ENCODE data around the gene RTEL1. TPM values are rescaled to one million over a fixed set of nuclear protein-coding genes. Genes with fewer than 3 reads are reported as not detected.

RTEL1 gene
- polyA plus RNA-seq, 1 of the 3 experiments (the other 2 are of a cell fraction), result 9.9 TPM

DNA sequence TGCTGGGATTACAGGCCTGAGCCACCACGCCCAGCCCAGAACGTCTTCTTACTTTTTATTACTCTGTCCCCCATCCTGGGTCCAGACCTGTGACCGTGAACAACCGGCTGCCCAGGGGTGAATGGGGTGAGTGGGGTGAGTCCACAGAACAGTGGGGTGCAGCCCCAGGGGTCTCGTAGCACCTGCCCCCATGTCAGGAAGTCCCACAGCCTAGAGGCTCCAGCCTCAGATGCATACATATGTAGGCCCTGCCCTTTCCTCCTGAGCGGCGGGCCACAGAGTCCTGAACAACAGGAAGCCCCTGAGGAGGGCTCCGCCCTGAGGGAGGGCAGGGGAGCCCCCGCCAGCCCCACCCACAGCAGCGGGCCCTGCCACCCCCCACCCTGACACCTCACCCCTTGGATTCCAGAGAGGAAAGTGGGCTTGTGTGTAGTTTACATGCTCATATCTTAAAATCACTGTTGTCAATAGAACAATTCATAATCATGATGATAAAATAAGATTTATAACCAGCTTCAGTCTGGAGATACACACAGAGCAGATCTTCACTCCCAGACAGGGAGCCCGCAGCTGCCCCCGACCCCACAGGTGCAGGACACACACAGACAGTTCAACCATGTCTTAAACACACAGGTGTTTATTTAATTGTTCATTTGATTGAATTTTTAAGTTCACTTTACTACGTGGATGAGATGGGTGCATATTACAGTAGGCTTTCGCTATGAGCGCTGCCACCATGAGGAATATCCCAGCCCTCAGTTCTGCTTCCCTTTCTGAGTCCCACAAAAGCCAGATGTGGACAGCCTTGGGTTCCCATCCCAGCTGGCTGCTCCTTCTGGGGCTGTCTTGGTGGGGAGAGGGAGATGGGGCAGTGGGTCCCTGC, 18.8 kb upstream of the RTEL1 start:
- POLR2A ChIA-PET, result no interaction called here
- Histone ChIP-seq H3K9me2 (no peaks in the 10 kb centered on the region), H3K4me1 (ENCODE audit: control insufficient read depth in 1 of 2, insufficient read depth in 2 of 2, low read depth in 1 of 2, low read length in 1 of 2) (peaks cover 0 to 13% of the 10 kb centered on the region in 2 experiments; a peak in 1 of 4 replicates), H3K36me3 (replicated peaks in 1 of 2; ENCODE audit: control insufficient read depth in 1 of 2, insufficient read depth in 2 of 2, low read length in 1 of 2) (no peaks in the 10 kb centered on the region), H3K4me3 (ENCODE audit: low read depth in 2 of 2, low read length in 1 of 2) (no peak overlapping the region), H3K27me3 (ENCODE audit: insufficient read depth) (no peaks in the 10 kb centered on the region), H3K27ac (ENCODE audit: low read depth in 2 of 2, low read length in 1 of 2) (no peak overlapping the region), H4K20me1 (ENCODE audit: insufficient read depth) (peaks cover 8% of the 10 kb centered on the region; the same call in 1 of the 2 replicates), H3K9ac (no peak overlapping the region), H3K4me2 (no peak overlapping the region), H3F3A (replicated peaks; ENCODE audit: insufficient read depth) (peaks cover 6% of the 10 kb centered on the region), H3K9me3 (no peaks in the 10 kb centered on the region), H2AFZ (ENCODE audit: low read depth) (no peak overlapping the region), H3K79me2 (ENCODE audit: insufficient read depth) (no peaks in the 10 kb centered on the region)
- DNase-seq, result no peak
- CTCF ChIA-PET, result no interaction called here
- no peak for TF ChIP-seq FOXJ3 (CRISPR knock-in tag; IDR thresholded peaks at IDR 0.05)
- no peak for TF ChIP-seq TEAD4 (IDR thresholded peaks at IDR 0.05; ENCODE audit: borderline replicate concordance, insufficient read depth)
- TF ChIP-seq, protein P1, sequence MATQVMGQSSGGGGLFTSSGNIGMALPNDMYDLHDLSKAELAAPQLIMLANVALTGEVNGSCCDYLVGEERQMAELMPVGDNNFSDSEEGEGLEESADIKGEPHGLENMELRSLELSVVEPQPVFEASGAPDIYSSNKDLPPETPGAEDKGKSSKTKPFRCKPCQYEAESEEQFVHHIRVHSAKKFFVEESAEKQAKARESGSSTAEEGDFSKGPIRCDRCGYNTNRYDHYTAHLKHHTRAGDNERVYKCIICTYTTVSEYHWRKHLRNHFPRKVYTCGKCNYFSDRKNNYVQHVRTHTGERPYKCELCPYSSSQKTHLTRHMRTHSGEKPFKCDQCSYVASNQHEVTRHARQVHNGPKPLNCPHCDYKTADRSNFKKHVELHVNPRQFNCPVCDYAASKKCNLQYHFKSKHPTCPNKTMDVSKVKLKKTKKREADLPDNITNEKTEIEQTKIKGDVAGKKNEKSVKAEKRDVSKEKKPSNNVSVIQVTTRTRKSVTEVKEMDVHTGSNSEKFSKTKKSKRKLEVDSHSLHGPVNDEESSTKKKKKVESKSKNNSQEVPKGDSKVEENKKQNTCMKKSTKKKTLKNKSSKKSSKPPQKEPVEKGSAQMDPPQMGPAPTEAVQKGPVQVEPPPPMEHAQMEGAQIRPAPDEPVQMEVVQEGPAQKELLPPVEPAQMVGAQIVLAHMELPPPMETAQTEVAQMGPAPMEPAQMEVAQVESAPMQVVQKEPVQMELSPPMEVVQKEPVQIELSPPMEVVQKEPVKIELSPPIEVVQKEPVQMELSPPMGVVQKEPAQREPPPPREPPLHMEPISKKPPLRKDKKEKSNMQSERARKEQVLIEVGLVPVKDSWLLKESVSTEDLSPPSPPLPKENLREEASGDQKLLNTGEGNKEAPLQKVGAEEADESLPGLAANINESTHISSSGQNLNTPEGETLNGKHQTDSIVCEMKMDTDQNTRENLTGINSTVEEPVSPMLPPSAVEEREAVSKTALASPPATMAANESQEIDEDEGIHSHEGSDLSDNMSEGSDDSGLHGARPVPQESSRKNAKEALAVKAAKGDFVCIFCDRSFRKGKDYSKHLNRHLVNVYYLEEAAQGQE (IDR thresholded peaks at IDR 0.05; ENCODE audit: low read depth, low read length), result no peak
- TF ChIP-seq, protein P2, sequence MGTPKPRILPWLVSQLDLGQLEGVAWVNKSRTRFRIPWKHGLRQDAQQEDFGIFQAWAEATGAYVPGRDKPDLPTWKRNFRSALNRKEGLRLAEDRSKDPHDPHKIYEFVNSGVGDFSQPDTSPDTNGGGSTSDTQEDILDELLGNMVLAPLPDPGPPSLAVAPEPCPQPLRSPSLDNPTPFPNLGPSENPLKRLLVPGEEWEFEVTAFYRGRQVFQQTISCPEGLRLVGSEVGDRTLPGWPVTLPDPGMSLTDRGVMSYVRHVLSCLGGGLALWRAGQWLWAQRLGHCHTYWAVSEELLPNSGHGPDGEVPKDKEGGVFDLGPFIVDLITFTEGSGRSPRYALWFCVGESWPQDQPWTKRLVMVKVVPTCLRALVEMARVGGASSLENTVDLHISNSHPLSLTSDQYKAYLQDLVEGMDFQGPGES (IDR thresholded peaks at IDR 0.05; ENCODE audit: low read depth, low read length), result no peak
- TF ChIP-seq FOXM1 (IDR thresholded peaks at IDR 0.05; ENCODE audit: low read depth), result no peak
- no peak for TF ChIP-seq RAD21 (IDR thresholded peaks at IDR 0.05; ENCODE audit: low read length)
- TF ChIP-seq ELF1 (IDR thresholded peaks at IDR 0.05), result no peak
- no peak for TF ChIP-seq TCF12 (IDR thresholded peaks at IDR 0.05)
- no peak for TF ChIP-seq RCOR1 (IDR thresholded peaks at IDR 0.05; ENCODE audit: low read length)
- TF ChIP-seq MEF2A (IDR thresholded peaks at IDR 0.05; ENCODE audit: borderline replicate concordance, low read depth), result no peak
- TF ChIP-seq SIN3A (IDR thresholded peaks at IDR 0.05; ENCODE audit: borderline replicate concordance, low read depth, low read length), result no peak
- TF ChIP-seq, protein P3, sequence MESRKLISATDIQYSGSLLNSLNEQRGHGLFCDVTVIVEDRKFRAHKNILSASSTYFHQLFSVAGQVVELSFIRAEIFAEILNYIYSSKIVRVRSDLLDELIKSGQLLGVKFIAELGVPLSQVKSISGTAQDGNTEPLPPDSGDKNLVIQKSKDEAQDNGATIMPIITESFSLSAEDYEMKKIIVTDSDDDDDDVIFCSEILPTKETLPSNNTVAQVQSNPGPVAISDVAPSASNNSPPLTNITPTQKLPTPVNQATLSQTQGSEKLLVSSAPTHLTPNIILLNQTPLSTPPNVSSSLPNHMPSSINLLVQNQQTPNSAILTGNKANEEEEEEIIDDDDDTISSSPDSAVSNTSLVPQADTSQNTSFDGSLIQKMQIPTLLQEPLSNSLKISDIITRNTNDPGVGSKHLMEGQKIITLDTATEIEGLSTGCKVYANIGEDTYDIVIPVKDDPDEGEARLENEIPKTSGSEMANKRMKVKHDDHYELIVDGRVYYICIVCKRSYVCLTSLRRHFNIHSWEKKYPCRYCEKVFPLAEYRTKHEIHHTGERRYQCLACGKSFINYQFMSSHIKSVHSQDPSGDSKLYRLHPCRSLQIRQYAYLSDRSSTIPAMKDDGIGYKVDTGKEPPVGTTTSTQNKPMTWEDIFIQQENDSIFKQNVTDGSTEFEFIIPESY (IDR thresholded peaks at IDR 0.05; ENCODE audit: borderline replicate concordance, low read depth), result no peak
- TF ChIP-seq, protein P4, sequence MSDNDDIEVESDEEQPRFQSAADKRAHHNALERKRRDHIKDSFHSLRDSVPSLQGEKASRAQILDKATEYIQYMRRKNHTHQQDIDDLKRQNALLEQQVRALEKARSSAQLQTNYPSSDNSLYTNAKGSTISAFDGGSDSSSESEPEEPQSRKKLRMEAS (IDR thresholded peaks at IDR 0.05; ENCODE audit: low read depth), result no peak
- TF ChIP-seq EZH2phosphoT487 (IDR thresholded peaks at IDR 0.05; ENCODE audit: borderline replicate concordance, low read depth), result no peak
- TF ChIP-seq, protein P5, sequence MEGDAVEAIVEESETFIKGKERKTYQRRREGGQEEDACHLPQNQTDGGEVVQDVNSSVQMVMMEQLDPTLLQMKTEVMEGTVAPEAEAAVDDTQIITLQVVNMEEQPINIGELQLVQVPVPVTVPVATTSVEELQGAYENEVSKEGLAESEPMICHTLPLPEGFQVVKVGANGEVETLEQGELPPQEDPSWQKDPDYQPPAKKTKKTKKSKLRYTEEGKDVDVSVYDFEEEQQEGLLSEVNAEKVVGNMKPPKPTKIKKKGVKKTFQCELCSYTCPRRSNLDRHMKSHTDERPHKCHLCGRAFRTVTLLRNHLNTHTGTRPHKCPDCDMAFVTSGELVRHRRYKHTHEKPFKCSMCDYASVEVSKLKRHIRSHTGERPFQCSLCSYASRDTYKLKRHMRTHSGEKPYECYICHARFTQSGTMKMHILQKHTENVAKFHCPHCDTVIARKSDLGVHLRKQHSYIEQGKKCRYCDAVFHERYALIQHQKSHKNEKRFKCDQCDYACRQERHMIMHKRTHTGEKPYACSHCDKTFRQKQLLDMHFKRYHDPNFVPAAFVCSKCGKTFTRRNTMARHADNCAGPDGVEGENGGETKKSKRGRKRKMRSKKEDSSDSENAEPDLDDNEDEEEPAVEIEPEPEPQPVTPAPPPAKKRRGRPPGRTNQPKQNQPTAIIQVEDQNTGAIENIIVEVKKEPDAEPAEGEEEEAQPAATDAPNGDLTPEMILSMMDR (IDR thresholded peaks at IDR 0.05), result no peak
- TF ChIP-seq FOSL2 (IDR thresholded peaks at IDR 0.05; ENCODE audit: borderline replicate concordance, low read depth), result no peak
- TF ChIP-seq GABPA (IDR thresholded peaks at IDR 0.05; ENCODE audit: low read depth), result no peak
- no peak for TF ChIP-seq NFIC (IDR thresholded peaks at IDR 0.05; ENCODE audit: borderline replicate concordance)
- WGBS (ENCODE audit: low lambda C conversion rate), result 85% methylated on average over 12 of the region's 15 CpGs

All from SK-N-SH (cell line).